K562 (cell line): ENCODE data around the gene DPP9. TPM values are rescaled to one million over a fixed set of nuclear protein-coding genes. Genes with fewer than 3 reads are reported as not detected.

Experiments
- ATAC-seq: fragments of 200-7000 bp; cut with Tn5 transposase; 3 replicates; pipeline ENCODE4 v1.9.1; 2020; ENCODE audit warnings: moderate library complexity
- BruUV-seq: library from RNA; stranded (reverse); fragments of 400-500 nt; replicated peaks from 2 replicates; lab custom pipeline; 2021; lab: Mats Ljungman, UMichigan
- CTCF ChIA-PET: fragments of 300-600 bp; formaldehyde crosslinking; extraction: SDS; loops from one replicate; lab custom pipeline; 2021; ENCODE audit warnings: low intra/inter-chr PET ratio; lab: Yijun Ruan, JAX
- POLR2A ChIA-PET: fragments of 300-600, 350-650 bp; sonication (Branson Sonifier 250); formaldehyde crosslinking; extraction: SDS; loops from one replicate; lab custom pipeline; 2021; ENCODE audit warnings: antibody characterized with exemption, inconsistent platforms; lab: Yijun Ruan, JAX
- DNase-seq, 4 experiments: peaks; one replicate each; pipeline versions ENCODE4 v3.0.0 to v3.0.0-alpha.2; 2011 to 2018; ENCODE audit warnings: low spot score in 3 of 4, mixed read lengths in 3 of 4; ENCODE audit errors: extremely low read depth in 1 of 4
- FAIRE-seq: peaks from 2 replicates; lab custom pipeline; 2011; peaks lifted over from hg19 to GRCh38; lab: Jason Lieb, UNC
- H2AFZ ChIP-seq: 2 replicates; pipeline ENCODE4 v1.6.0; 2011; ENCODE audit warnings: low read depth, low read length, control low read depth, inconsistent platforms
- H3K27ac ChIP-seq: fragments of 200-600 bp; 3 replicates; pipeline ENCODE4 v1.8.0; 2011; ENCODE audit warnings: low read depth, mild to moderate bottlenecking, control low read depth, inconsistent platforms, low read length, moderate library complexity, mixed read lengths; ENCODE audit errors: extremely low read depth
- H3K27me3 ChIP-seq, 2 experiments: fragments of 300-600 bp in 1 of 2; 2 replicates in 1 of 2; 3 replicates in 1 of 2; pipeline versions ENCODE4 v1.6.0 to v1.8.0; 2011; ENCODE audit warnings: inconsistent platforms in 2 of 2, low read length in 2 of 2, mild to moderate bottlenecking in 1 of 2, mixed read lengths in 1 of 2, moderate library complexity in 1 of 2; ENCODE audit not compliant: control insufficient read depth in 2 of 2, insufficient read depth in 2 of 2
- H3K36me3 ChIP-seq: fragments of 300-600 bp; 3 replicates; pipeline ENCODE4 v1.8.0; 2011; ENCODE audit warnings: mild to moderate bottlenecking, low read length, inconsistent platforms; ENCODE audit not compliant: control insufficient read depth, insufficient read depth
- H3K4me1 ChIP-seq, 2 experiments: fragments of 200-600 bp in 1 of 2; replicated peaks in 1 of 2; 2 replicates in 1 of 2; 3 replicates in 1 of 2; pipeline versions ENCODE4 v1.5.1 to v1.8.0; 2011; ENCODE audit warnings: inconsistent platforms in 2 of 2, low read length in 2 of 2, mild to moderate bottlenecking in 1 of 2, mixed read lengths in 1 of 2, moderate library complexity in 1 of 2; ENCODE audit not compliant: control insufficient read depth in 2 of 2, insufficient read depth in 2 of 2
- H3K4me2 ChIP-seq: 2 replicates; pipeline ENCODE4 v1.6.1; 2011; ENCODE audit warnings: low read length, control low read depth, inconsistent platforms, mixed read lengths; ENCODE audit not compliant: insufficient read depth
- H3K4me3 ChIP-seq: fragments of 200-600 bp; sonication (generic), shearing (Covaris generic); 2 replicates; pipeline ENCODE4 v1.5.1; 2016; ENCODE audit warnings: control low read depth, inconsistent platforms
- H3K79me2 ChIP-seq: fragments of 200-600 bp; 3 replicates; pipeline ENCODE4 v1.8.0; 2011; ENCODE audit warnings: low read length, inconsistent platforms; ENCODE audit not compliant: control insufficient read depth, insufficient read depth
- H3K9ac ChIP-seq, 2 experiments: 2 replicates each; pipeline versions ENCODE4 v1.6.0 to v1.6.1; 2011; ENCODE audit warnings: low read depth in 2 of 2, low read length in 2 of 2, control low read depth in 1 of 2, inconsistent platforms in 1 of 2, mild to moderate bottlenecking in 1 of 2, mixed read lengths in 1 of 2; ENCODE audit not compliant: insufficient read depth in 1 of 2
- H3K9me1 ChIP-seq: one replicate; pipeline ENCODE4 v1.6.0; 2011; ENCODE audit warnings: inconsistent platforms, mild to moderate bottlenecking, low read length, moderate library complexity; ENCODE audit not compliant: control insufficient read depth, insufficient read depth
- H3K9me3 ChIP-seq: replicated peaks from 2 replicates; pipeline ENCODE4 v1.5.1; 2011; ENCODE audit warnings: low read depth, low read length, inconsistent platforms; ENCODE audit not compliant: control insufficient read depth, insufficient read depth
- H4K20me1 ChIP-seq: replicated peaks from 2 replicates; pipeline ENCODE4 v1.6.1; 2011; ENCODE audit warnings: low read length, inconsistent platforms, mixed read lengths; ENCODE audit not compliant: control insufficient read depth, insufficient read depth
- FUS ChIP-seq: fragments of 200-400 bp; formaldehyde crosslinking; optimal IDR thresholded peaks from 2 replicates; pipeline ENCODE3; 2017; ENCODE audit warnings: low read depth, low read length
- HMG20A ChIP-seq: fragments of 450-650 bp; formaldehyde crosslinking; conservative IDR thresholded peaks from 2 replicates; pipeline ENCODE4 v1.4.0; 2020; ENCODE audit warnings: mild to moderate bottlenecking, mixed read lengths
- RB1 ChIP-seq: fragments of 450-650 bp; IDR thresholded peaks from 2 replicates; pipeline ENCODE4 v1.6.1; 2017; ENCODE audit warnings: low read depth, mild to moderate bottlenecking
- SIRT6 ChIP-seq: IDR thresholded peaks from one replicate; pipeline ENCODE4 v1.6.1; 2012; ENCODE audit warnings: low read depth, mild to moderate bottlenecking, control low read depth, inconsistent platforms, low read length, moderate library complexity
- SLC30A9 ChIP-seq: fragments of 250-450 bp; sonication (Bioruptor Pico); IDR thresholded peaks from 2 replicates; pipeline ENCODE4 v1.8.0; 2022; ENCODE audit warnings: mild to moderate bottlenecking, moderate library complexity
- ZKSCAN1 ChIP-seq: fragments of 150-350 bp; IDR thresholded peaks from 2 replicates; pipeline ENCODE4 v1.6.1; 2016; ENCODE audit warnings: low read depth, low read length
- ZKSCAN3 ChIP-seq: fragments of 250-450 bp; sonication (Bioruptor Pico); IDR thresholded peaks from 2 replicates; pipeline ENCODE4 v1.4.0; 2020
- ZNF696 ChIP-seq: fragments of 250-450 bp; sonication (Bioruptor Pico); conservative IDR thresholded peaks from 2 replicates; pipeline ENCODE4 v1.4.0; 2020; ENCODE audit warnings: mild to moderate bottlenecking, moderate library complexity
- WGBS: fragments of 100-300 bp; shearing (Covaris generic); methylation state at CpG from one replicate; pipeline ENCODE4 v1.1.6; 2016; ENCODE audit warnings: low coverage, mixed read lengths; ENCODE audit not compliant: insufficient coverage; ENCODE audit errors: missing lambda C conversion rate; 5-methylcytosine and 5-hydroxymethylcytosine counted together
- in situ Hi-C: fragments of 300-500 bp; cut with MboI; formaldehyde crosslinking; loops from 4 replicates; pipeline ENCODE4 v1.15.0; 2018; ENCODE audit warnings: inconsistent platforms, mixed read lengths
- intact Hi-C: fragments of 100-400 bp; cut with micrococcal nuclease; formaldehyde crosslinking; loops from 2 replicates; pipeline ENCODE4 v1.14.2; 2022
- polyA plus RNA-seq, 8 experiments: library from polyadenylated mRNA; depleted of rRNA in 4 of 8; stranded (reverse) in 5 of 8; unstranded in 3 of 8; fragments of >200 nt; fragmentation: Nextera tagmentation in 2 of 8; fragmentation: Illumina TruSeq in 1 of 8; extraction: Ambion mirVana in 2 of 8; extraction: Trizol in 1 of 8; gene quantifications; 2 replicates each; pipeline versions ENCODE4 v1.2.1 to v1.2.3, GENCODE V29; 2011 to 2014; ENCODE audit warnings: inconsistent platforms in 1 of 8, missing spikeins in 1 of 8
- total RNA-seq, 7 experiments: library from RNA; depleted of rRNA in 6 of 7; stranded (reverse); fragments of >200 nt in 6 of 7; fragmentation: Illumina TruSeq in 2 of 7; extraction: Trizol in 2 of 7; gene quantifications; 2 replicates each; pipeline versions ENCODE4 v1.2.1 to v1.2.3, GENCODE V29; 2011 to 2021; ENCODE audit warnings: low replicate concordance in 1 of 7
- TF ChIP-seq, protein P1 (sequence below): fragments of 450-650 bp; IDR thresholded peaks from 2 replicates; pipeline ENCODE4 v1.6.1; 2016; ENCODE audit warnings: mild to moderate bottlenecking
- TF ChIP-seq, protein P2 (sequence below), 2 experiments: IDR thresholded peaks in 1 of 2; conservative IDR thresholded peaks in 1 of 2; 2 replicates each; pipeline ENCODE4 v1.6.1; 2016; ENCODE audit warnings: low read depth in 2 of 2, mild to moderate bottlenecking in 1 of 2, missing compliant biosample characterization in 1 of 2, missing genetic modification characterization in 1 of 2, moderate library complexity in 1 of 2
- TF ChIP-seq, protein P3 (sequence below): sonication (generic); formaldehyde crosslinking; IDR thresholded peaks from 2 replicates; pipeline ENCODE4 v1.8.1; 2023; ENCODE audit warnings: mild to moderate bottlenecking, missing genetic modification reagents

DPP9 gene
- total and polyA plus RNA-seq, 9 of the 15 experiments (the other 6 are each of a cell fraction or from before 2014, with no cell fraction given): 0.90 to 66.7 (median 24.5) TPM

DNA sequence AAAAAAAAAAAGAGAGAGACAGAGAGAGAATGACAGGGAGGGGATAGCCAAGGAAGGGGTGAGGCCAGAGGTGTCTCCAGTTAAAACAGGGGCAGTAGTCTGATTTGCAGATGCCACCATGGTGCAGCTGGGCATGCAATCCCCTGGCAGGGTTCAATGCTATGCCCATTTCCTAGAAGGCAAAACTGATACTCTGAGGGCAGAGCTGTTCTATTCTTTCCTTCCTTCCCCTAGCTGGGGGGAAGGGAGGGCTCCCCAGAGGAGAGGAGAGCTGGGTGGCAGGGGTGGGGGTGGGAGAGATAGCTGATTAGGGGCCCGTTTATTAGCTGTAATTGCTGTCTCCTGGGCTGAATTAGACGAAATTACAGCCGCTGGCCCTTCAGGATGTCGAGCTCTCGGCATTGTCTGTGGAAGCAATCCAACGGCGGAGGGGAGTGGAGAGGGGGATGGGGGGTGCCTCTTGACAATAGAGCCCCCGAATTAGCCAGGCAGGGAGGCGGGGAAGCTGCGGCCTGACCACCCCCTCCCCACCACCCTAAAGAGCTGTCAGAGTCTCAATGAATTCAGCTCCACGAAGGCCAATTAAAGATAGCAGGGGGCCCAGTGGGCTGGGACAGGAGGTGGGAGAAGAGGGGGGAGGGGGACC is 14.4 kb upstream of the DPP9 start:
- no peaks in the 10 kb centered on the region for H4K20me1 ChIP-seq
- H3K4me3 ChIP-seq: no peak overlapping the region
- peaks cover 0 to 6% of the 10 kb centered on the region in 2 experiments; a peak in 2 of 5 replicates for H3K4me1 ChIP-seq
- no peak overlapping the region; a peak in 1 of 4 replicates for H3K9ac ChIP-seq
- H3K9me3 ChIP-seq: no peaks in the 10 kb centered on the region
- 3% methylated on average over 6 of the region's 11 CpGs for WGBS
- ChIA-PET CTCF (no interaction called here), POLR2A (interaction anchor here (1.0 kb wide), 1 partner anchor 49 kb away, joined by 4 read pairs; no protein-coding TSS in a partner anchor)
- no peaks in the 10 kb centered on the region for H3K36me3 ChIP-seq
- BruUV-seq: no TSS peak
- intact Hi-C loops: no loop called here
- H3K27me3 ChIP-seq: peaks cover 21 to 36% of the 10 kb centered on the region in 2 experiments; a peak in 4 of 5 replicates
- H3K4me2 ChIP-seq: no peak overlapping the region
- in situ Hi-C loops: no loop called here
- no peak for ATAC-seq
- no peak overlapping the region for H3K27ac ChIP-seq
- H3K79me2 ChIP-seq: no peaks in the 10 kb centered on the region
- no peaks in the 10 kb centered on the region for H3K9me1 ChIP-seq
- DNase-seq: no peak
- FAIRE-seq: no peak
- no peak overlapping the region for H2AFZ ChIP-seq
- no peak for TF ChIP-seq RB1
- TF ChIP-seq, protein P1, sequence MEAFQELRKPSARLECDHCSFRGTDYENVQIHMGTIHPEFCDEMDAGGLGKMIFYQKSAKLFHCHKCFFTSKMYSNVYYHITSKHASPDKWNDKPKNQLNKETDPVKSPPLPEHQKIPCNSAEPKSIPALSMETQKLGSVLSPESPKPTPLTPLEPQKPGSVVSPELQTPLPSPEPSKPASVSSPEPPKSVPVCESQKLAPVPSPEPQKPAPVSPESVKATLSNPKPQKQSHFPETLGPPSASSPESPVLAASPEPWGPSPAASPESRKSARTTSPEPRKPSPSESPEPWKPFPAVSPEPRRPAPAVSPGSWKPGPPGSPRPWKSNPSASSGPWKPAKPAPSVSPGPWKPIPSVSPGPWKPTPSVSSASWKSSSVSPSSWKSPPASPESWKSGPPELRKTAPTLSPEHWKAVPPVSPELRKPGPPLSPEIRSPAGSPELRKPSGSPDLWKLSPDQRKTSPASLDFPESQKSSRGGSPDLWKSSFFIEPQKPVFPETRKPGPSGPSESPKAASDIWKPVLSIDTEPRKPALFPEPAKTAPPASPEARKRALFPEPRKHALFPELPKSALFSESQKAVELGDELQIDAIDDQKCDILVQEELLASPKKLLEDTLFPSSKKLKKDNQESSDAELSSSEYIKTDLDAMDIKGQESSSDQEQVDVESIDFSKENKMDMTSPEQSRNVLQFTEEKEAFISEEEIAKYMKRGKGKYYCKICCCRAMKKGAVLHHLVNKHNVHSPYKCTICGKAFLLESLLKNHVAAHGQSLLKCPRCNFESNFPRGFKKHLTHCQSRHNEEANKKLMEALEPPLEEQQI: no peak
- no peak for TF ChIP-seq FUS
- no peak for TF ChIP-seq ZKSCAN1
- TF ChIP-seq ZNF696 (CRISPR knock-in tag): no peak
- TF ChIP-seq, protein P2, sequence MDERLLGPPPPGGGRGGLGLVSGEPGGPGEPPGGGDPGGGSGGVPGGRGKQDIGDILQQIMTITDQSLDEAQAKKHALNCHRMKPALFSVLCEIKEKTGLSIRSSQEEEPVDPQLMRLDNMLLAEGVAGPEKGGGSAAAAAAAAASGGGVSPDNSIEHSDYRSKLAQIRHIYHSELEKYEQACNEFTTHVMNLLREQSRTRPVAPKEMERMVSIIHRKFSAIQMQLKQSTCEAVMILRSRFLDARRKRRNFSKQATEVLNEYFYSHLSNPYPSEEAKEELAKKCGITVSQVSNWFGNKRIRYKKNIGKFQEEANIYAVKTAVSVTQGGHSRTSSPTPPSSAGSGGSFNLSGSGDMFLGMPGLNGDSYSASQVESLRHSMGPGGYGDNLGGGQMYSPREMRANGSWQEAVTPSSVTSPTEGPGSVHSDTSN (CRISPR knock-in tag; IDR thresholded peaks at IDR 0.05; ENCODE audit: low read depth): no peak
- TF ChIP-seq, protein P2 (tag; conservative IDR thresholded peaks at IDR 0.05; ENCODE audit: low read depth): no peak
- TF ChIP-seq, protein P3, sequence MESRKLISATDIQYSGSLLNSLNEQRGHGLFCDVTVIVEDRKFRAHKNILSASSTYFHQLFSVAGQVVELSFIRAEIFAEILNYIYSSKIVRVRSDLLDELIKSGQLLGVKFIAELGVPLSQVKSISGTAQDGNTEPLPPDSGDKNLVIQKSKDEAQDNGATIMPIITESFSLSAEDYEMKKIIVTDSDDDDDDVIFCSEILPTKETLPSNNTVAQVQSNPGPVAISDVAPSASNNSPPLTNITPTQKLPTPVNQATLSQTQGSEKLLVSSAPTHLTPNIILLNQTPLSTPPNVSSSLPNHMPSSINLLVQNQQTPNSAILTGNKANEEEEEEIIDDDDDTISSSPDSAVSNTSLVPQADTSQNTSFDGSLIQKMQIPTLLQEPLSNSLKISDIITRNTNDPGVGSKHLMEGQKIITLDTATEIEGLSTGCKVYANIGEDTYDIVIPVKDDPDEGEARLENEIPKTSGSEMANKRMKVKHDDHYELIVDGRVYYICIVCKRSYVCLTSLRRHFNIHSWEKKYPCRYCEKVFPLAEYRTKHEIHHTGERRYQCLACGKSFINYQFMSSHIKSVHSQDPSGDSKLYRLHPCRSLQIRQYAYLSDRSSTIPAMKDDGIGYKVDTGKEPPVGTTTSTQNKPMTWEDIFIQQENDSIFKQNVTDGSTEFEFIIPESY (CRISPR knock-in tag): no peak
- no peak for TF ChIP-seq HMG20A (CRISPR knock-in tag)
- TF ChIP-seq ZKSCAN3 (CRISPR knock-in tag): no peak
- no peak for TF ChIP-seq SLC30A9 (CRISPR knock-in tag)
- no peak for TF ChIP-seq SIRT6
